ENCODE measurements around the gene MRO.
A peak's percentile ranks its signal among the peaks of the same experiment; 100 is the strongest.
"Not testable (repeated sequence)": the region's sequence is repeated elsewhere in the genome, so short reads cannot be mapped to it uniquely, and the experiment has no call there.

Gene MRO

GRCh38 chr18:50819728-50820378 is at the start of gene MRO:
MRO (minus strand) TSS chr18:50820016; CDS start chr18:50809400, 10,616 bp downstream.
- peak; percentile 80 for DNase-seq (ENCODE audit: low spot score)

- no peak for DNase-seq (ENCODE audit: low spot score)
Observed at GRCh38 chr18:50869150-50869549, 49.3 kb upstream of the MRO start.

DNA sequence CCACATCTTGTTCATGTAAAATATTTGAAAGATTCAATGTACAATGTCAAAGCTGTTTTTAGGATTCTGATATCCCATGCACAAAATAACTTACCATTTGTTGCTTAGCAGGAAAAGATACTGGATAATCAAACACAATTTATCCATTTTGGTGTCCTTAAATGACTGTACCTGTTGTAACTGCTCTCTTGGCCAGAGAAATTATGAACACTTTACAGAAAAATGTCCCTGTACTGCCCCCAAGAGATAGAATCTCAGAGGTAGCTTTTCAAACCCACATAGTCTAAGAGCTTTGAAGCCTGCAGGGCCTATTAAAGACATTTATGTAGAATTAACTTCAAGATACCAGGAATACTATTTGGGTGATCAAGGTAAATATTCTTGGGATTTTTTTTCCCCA is 46.9 kb upstream of the MRO start:
- peak; percentile 51 for DNase-seq (ENCODE audit: low spot score)

DNA sequence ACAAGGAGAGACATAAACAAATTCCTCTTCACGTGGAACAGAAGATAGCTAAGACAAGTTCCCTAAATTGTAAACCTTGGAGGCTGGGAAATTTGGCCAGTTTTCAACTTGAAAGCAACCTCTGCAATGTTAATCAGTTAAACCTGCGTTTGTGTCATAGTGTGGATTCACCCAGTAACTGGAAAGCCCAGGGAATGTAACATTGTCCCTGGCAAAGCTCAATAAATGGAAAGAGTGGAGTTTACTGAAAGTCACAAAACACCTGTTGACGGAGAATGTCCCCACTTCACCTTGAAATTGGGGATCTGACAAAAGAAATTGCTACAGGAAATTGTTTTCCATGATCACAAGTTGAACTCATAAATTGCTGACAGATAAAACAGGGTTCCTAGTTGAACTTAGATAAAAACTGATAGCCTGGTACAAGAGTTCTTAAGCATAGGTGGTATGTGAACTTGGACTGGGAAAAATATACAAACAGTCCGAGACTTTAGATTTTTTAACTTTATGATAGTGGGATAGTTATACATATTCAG is 44.1 kb upstream of the MRO start:
- no peak for DNase-seq (ENCODE audit: low spot score)

DNA sequence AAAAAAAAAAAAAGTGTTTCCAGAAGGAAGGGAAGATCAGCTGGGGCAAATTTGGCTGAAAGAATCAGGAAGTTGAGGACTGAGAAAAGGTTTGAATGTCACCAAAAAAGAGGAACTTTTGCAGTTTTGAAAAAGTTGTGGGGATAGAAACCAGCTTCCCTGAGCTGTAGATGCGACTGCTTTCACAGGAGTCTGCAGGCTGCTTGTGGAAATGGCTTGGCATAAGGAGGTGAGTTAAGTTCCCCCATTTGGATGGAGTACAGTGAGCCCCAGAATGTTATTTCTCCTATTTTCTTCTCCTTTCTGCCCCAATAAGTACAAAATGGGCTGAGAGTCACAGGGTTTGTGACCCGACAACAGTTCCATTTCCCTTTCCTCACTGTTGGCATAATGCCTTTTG is 42.6 kb upstream of the MRO start:
- peak; percentile 64 for DNase-seq (ENCODE audit: low spot score)

DNA sequence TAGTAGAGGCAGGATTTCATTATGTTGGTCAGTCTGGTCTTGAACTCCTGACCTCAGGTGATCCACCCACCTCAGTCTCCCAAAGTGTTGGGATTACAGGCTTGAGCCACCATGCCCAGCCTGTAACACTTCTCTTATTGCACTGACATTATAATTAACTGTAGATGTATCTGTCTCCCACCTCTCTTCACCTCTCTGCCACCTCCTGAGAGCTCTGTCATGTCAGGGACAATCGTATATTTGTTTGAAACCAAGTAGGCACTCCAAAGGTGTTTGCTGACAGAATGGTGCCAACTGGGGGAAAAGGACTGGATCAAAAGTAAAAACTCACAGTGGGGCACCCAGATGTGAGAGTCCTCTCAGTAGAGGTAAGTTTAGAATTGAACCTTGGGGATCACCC is 41.8 kb upstream of the MRO start:
- DNase-seq (ENCODE audit: low spot score), result no peak

DNA sequence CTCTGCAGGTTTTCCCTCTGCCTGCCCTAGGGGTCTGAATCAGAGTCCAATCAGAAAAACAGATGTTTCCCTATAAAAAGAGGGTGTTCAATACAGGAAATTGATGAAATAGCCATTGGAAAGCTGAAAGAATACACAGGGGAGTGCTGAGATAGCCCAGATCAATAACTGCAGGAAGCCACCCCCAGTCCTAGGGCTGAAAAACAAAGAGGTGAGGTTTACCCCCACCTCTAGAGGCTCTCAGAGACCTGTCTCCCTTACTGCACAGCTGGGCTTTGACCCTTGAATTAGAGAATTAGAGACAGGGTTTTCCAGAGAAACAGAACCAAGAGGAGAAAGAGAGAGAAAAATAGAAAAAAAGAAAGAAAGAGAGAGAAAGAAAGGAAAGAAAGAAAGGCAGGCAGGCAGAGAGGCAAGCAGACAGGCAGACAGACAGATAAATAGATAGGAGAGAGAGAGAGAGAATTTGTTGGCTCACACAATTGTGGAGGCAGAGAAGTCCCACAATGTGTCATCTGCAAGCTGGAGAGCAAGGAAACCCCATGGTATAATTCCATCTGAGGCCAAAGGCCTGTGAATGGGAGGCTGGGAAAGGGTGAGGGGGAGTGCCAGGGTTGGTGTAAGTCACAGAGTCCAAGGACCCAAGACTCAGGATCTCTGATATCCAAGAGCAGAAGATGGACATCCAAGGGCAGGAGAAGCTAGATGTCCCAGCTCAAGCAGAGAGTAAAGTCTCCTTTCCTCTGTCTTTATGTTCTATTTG is 40.2 kb upstream of the MRO start:
- no peak for DNase-seq (ENCODE audit: low spot score)

DNA sequence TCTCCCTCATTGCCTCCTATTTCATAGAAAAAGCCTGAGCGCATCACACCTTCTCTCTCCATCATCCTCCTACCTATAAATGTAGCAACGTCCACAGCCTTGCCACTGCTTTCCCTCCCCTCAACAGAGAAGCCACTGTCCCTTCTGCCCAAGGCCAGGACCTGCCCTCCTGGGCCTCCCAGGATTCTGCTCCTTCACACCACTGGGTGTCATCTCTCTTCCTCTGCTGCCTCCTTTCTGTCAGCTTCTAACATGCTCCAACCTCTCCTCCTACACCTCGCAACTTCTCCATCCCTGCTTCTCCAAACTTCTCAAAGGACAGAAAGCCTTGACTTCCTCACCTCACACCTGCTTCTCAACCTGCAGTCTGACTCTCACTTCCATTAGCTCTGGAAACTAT is 37.9 kb upstream of the MRO start:
- no peak for DNase-seq (ENCODE audit: low spot score)

GRCh38 chr18:50857166-50857565 is 37.4 kb upstream of the MRO start:
- DNase-seq (ENCODE audit: low spot score), result not testable (repeated sequence)

DNA sequence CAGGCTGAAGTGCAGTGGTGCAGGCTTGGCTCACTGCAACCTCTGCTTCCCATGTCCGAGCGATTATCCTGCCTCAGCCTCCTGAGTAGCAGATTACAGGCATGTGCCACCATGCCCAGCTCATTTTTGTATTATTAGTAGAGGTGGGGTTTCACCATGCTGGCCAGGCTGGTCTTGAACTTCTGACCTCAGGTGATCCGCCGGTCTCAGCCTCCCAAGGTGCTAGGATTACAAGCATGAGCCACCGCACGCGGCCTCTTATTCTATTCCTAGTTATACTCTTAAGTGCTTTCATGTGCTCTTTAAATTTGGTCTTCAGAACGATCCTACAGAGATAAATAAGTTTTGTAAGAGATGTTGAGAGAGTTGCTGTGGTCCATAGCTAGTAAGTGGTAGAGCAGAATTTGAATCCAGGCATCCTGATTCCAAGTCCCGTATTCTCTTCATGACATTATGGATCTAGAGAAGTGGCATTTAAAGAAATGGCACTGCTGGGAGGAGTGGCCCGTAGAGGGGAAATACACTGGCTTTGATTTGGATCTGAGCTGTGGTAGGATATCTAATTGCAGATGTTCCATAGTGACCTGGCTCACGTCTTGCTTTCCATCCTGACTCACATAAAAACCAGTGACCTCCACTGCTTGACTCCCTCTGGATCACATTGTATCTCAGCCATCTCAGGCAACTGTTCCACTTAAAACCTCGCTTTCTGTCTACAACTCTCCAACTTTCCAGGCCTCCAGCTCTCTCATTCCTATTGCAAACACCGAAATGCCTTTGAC is 36.4 kb upstream of the MRO start:
- no peak for DNase-seq (ENCODE audit: low spot score)

DNA sequence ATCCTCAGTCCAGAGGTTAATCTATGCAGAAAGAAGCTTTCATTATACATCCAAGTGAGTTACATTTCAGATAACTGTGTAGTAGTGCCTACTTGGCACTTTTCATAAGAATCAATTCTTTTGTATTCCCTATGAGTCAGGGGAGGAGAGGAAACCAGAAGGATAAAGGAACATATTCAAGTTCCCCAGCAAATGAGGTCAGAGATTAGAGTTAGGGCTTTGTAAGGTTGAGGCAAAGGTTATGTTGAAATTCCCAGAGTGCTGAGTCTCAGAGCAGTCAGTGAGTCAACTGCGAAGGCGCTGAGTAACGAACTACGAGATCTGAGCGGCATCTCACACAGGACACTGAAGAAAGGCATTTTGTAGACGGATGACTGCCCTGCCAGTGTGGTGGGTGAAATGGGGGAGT is 34.1 kb upstream of the MRO start:
- no peak for DNase-seq (ENCODE audit: low spot score)

GRCh38 chr18:50850307-50851065 is 30.7 kb upstream of the MRO start:
- DNase-seq (ENCODE audit: low spot score), result no peak

DNA sequence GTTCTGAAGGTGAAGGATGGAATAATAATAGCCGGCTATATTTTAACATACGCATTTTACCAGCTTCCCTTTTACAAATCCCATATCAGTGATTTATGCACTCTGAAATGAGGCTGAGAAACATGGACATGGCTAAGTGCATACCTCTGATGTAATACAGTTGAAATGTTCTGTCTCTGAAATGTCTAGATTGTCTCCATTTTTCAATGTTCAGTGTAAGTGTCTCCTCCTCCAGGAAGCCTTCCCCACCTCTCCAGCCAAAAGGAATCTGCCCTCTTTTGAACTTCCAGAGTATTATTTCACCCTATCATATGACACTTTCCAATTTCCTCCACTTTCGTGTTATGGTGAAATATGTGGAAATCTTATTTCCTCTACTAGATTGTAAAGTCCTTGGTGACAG is 29.6 kb upstream of the MRO start:
- no peak for DNase-seq (ENCODE audit: low spot score)

GRCh38 chr18:50848991-50849390 is 29.2 kb upstream of the MRO start:
- no peak for DNase-seq (ENCODE audit: low spot score)

DNA sequence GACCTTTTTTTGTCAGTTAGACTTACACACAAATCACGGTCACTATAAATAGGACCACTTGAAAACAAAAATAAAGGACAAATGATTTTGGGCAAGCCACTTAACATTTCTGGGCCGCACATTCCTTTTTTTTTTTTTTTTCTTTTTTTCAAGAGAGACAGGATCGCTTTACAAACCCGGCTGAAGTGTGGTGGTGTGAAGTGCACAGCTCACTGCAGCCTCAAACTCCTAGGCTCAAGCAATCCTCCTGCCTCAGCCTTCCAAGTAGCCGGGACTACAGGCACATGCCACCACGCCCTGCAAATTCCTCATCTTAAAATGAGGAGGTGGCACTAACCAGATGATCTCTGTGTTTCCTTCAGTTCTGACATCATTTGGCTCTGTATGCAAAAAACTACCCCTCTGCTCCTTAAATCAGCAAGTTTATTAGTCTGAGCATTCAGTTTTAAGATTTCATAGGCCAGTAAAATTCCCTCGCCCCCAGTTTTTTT is 28.3 kb upstream of the MRO start:
- DNase-seq (ENCODE audit: low spot score), result no peak

DNA sequence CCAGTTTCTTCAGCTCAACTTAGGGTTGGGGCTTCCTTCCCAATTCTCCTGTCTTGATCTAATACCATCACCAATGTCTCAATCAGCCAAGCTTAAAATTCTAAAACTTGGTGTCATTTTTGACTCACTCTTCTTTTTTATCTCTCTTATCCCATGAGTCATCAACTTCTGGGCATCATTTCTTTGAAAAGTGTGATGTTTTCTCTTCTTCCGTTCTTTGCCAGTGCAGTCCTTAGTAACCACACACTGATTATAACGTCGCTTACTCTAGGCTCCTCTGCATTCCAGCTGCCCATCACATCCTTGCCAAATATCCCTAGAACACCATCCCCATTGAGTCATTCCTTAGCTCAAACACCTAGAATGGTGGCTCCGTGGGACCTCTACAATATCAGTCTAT is 27.4 kb upstream of the MRO start:
- no peak for DNase-seq (ENCODE audit: low spot score)

GRCh38 chr18:50844960-50845359 is 25.1 kb upstream of the MRO start:
- DNase-seq (ENCODE audit: low spot score), result no peak

DNA sequence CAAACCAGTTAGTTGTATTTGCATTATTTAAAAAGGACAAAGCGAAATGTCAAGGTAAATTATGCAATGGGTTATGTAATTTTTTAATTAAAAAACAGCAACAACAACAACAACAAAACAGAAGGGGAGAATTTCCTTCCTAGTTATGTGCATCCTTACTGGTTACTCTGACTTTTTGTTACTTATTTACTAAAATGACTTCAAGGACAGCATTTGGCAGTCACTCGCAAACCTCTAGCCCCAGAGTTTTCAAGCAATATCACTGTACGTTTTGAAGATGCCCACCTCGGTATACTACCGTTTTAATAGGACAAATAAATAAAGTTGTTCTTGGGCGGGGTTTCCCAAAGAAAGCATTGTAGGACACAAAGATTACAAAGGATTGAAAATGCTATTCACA is 24.7 kb upstream of the MRO start:
- no peak for DNase-seq (ENCODE audit: low spot score)

DNA sequence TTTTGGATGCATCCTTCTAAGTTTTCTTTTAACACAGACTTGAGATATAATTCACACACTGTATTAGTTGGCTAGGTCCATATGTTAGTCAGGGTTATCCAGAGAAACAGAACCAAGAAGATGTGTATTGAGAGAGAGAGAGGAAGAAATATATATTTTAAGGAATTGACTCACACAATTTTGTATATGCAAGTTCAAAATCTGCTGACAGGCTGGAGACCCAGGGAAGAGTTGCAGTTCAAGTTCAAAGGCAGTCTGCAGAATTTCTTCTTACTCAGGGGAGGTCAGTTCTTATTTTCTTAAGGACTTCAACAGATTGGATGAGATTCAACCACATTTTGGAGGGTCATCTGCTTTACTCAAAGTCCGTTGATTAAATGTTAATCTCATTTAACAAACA is 23.0 kb upstream of the MRO start:
- DNase-seq (ENCODE audit: low spot score), result no peak

- DNase-seq (ENCODE audit: low spot score), result no peak
Observed at GRCh38 chr18:50839996-50840395, 20.2 kb upstream of the MRO start.

GRCh38 chr18:50839341-50839740 is 19.5 kb upstream of the MRO start:
- no peak for DNase-seq (ENCODE audit: low spot score)

GRCh38 chr18:50836521-50836957 is 16.7 kb upstream of the MRO start:
- peak; percentile 71 for DNase-seq (ENCODE audit: low spot score)

Data from pons (tissue), 1 donor.